ENCODE data around the gene GAB4. TPM values are rescaled to one million over a fixed set of nuclear protein-coding genes. Genes with fewer than 3 reads are reported as not detected.
"Not testable (repeated sequence)": the region's sequence is repeated elsewhere in the genome, so short reads cannot be mapped to it uniquely, and the experiment has no call there.

The GAB4 gene, protein sequence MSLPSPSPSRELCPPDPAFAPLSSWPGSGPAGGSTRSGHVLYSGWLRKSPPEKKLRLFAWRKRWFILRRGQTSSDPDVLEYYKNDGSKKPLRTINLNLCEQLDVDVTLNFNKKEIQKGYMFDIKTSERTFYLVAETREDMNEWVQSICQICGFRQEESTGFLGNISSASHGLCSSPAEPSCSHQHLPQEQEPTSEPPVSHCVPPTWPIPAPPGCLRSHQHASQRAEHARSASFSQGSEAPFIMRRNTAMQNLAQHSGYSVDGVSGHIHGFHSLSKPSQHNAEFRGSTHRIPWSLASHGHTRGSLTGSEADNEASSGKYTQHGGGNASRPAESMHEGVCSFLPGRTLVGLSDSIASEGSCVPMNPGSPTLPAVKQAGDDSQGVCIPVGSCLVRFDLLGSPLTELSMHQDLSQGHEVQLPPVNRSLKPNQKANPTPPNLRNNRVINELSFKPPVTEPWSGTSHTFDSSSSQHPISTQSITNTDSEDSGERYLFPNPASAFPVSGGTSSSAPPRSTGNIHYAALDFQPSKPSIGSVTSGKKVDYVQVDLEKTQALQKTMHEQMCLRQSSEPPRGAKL
- total RNA-seq: not detected in 2 replicates

GRCh38 chr22:17007852-17008731, at the start of gene GAB4:
Gene GAB4, minus strand, starts transcription at chr22:17008222. Its CDS starts 108 bp downstream, at chr22:17008114.
- DNase-seq: no peak

GRCh38 chr22:17056807-17057206, 48.8 kb upstream of the GAB4 start:
- DNase-seq: no peak

DNA sequence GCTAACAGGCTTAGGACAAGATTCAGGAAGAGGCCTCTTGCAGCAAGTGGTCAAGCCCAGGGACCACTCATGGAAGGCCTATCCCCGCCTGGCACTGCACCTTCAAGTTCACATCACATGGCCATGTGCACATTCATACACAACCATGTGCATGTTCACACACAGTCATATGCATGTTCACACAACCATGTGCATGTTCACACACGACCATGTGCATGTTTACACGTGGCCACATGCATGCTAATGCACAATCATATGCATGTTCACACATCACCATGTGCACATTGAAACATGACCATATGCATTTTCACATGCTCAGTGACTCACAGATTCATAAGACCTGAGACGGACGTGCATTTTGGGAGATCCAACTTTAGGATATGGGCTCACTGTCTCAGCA, 48.0 kb upstream of the GAB4 start:
- no peak for DNase-seq

- no peak for DNase-seq
Observed at GRCh38 chr22:17047656-17048055, 39.6 kb upstream of the GAB4 start.

GRCh38 chr22:17046566-17047348, 38.7 kb upstream of the GAB4 start:
- DNase-seq: no peak

DNA sequence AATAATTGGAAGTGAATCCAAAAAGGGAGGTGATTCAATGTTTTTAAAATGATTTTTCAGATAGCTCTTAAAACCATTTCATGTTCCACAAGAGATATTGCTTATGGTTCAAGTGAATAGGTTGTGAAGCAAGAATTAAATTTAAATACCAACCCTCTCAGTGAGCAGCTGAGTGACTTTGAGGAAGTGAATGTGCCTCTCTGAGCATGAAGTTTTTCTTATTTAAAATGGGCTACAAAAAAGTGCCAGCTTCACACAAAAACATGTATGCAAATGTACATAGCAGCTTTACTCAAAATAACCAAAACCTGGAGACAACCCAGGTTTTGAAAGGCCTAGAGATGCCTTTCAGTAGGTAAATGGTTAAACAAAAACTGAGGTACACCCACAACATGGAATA, 35.5 kb upstream of the GAB4 start:
- DNase-seq: no peak

DNA sequence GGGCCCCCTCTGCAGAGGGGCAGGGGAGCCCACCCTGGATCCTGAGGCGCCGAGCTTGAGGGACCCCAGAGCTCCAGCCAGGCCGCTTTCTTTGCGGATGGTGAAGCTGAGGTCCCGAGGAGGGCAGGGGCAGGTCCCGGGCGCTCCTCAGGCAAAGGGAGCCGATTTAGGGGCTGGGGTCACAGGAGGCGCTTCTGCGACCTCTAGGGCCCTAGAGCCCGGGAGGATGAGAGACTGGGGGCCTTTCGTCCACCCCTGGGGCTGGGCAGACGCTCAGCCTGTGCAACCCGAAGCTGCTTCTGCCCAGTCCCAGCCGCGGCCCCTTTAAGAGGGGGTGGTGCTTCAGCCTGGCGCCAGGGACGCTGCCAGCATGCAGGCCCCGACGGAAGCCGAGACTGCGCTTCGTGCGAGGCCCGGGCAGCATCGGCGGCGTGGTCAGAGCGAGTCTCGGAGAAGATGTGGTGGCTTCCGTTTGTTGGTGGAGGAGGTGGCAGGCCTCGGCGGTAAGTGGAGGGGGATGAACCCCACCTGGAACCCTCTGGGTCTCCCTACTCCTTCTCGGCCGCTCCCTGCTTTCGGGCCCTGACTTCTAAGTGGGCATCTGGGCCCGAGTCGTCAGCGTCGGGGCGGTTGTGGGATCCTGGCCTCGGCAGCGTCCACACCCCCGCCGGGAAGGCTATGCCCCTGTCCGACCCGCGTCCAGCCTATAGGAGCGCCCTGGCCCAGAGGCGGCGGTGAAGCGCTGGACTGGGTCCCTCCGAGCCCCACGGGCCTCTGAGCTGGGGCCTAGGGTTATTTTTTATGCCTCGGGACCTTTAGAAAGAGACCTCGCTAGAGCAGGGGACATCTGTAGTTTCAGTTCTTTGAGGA, 29.1 kb upstream of the GAB4 start:
- DNase-seq: not testable (repeated sequence)

- not testable (repeated sequence) for DNase-seq
Observed at GRCh38 chr22:17035976-17036841, 28.2 kb upstream of the GAB4 start.

- no peak for DNase-seq
Observed at GRCh38 chr22:17035246-17035645, 27.2 kb upstream of the GAB4 start.

DNA sequence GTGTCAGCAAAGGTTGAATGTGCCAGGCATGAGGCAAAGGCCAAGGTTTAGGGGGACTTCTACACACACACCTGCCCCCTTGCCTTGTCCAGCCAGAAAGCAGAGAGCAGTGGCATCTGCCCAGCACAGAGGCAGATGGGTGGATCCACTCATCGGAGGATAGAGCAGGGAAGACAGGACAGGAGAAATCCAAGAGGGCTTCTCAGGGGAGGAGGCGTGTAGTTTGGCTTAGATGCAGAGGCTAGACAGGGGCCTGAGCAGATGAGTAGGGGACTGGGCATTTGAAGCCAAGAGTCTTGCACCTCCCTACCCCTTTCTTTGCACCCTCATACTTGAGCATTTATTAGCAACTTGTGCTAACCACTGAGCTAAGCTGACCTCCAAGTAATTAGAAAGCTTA, 26.5 kb upstream of the GAB4 start:
- not testable (repeated sequence) for DNase-seq

DNA sequence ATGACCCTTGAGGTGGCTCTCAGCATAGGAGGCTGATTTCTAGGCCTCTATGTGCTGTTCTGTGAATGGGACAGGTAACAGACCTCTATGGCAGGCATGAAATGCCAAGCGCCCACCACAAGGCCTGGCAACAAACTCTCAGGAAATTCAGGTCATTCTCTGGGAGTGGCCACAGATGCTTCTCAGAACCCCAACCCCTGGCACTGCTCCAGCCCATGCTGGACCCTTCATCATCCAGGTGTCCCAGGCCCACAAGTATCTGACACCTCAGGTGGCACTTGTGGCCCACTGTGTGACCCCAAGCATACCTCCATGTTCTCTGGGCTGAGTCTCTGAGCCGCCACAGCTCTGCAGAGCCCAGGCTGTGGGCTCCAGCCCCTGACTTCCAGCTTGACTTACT, 24.3 kb upstream of the GAB4 start:
- not testable (repeated sequence) for DNase-seq

DNA sequence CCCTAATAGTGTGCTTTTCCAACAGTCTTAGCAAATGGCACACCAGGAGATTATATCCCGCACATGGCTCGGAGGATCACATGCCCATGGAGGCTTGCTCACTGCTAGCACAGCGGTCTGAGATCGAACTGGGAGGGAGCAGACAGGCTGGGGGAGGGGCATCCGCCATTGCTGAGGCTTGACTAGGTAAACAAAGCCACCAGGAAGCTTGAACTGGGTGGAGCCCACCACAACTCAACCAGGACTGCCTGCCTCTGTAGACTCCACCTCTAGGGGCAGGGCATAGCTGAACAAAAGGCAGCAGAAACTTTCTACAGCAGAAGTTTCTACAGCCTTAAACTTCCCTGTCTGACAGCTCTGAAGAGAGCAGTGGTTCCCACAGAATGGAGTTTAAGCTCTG, 16.4 kb upstream of the GAB4 start:
- not testable (repeated sequence) for DNase-seq

DNA sequence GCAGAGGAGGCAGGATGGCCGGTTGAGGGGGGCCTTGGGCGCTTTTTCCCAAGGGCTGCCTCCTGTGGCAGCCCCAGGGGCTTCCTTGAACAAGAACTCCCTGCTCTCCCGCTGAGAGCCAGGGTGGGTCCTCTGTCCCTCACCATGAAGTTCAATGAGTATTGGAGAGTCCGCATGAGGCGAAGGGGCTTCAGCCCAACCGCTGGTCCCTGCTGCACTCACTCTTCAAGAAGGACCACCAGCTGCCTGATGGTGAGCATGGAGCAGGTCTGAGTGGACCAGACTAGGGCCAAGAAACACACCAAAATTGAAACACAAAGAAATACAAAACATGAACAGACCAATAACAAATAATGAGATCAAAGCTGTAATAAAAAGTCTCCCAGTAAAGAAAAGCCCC, 7.5 kb upstream of the GAB4 start:
- not testable (repeated sequence) for DNase-seq

DNA sequence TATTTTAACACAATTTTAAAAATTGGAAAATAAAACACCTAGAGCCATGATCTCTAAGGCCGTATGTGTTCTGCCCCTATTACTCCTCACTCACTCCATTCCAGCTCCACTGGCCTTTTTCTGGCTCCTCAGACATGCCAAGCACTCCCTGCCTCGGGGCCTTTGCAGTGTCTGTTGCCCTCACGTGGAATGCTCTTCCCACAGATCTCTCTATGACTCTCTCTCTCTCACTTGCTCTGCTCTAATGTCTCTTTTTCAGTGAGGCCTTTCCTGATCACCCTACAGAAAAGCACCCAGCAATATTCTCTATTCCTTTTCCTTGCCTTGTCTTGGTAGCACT, 6.0 kb upstream of the GAB4 start:
- not testable (repeated sequence) for DNase-seq

GRCh38 chr22:17013396-17014100, 5.5 kb upstream of the GAB4 start:
- DNase-seq: no peak

DNA sequence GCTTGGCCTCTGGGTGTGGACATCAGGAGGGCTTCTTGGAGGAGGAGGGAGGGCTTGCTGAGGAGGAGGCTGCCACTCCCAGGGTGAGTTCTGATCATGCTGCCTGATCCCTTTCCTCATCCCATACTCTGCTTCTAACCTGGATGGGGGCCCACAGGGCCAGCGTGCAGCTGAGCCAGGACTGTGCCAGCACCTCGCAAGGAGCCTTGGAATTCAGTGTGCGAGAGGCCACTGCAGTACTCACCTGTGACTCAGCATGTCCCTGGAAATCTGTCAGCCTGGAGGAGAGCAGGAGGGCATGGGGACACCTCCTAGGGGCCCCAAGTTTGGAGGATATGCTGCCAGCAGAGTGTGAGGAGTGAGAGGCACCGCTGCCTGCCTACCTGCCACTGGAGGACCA, 4.2 kb upstream of the GAB4 start:
- DNase-seq: no peak

- no peak for DNase-seq
Observed at GRCh38 chr22:17009640-17010291, 1.7 kb upstream of the GAB4 start.

DNA sequence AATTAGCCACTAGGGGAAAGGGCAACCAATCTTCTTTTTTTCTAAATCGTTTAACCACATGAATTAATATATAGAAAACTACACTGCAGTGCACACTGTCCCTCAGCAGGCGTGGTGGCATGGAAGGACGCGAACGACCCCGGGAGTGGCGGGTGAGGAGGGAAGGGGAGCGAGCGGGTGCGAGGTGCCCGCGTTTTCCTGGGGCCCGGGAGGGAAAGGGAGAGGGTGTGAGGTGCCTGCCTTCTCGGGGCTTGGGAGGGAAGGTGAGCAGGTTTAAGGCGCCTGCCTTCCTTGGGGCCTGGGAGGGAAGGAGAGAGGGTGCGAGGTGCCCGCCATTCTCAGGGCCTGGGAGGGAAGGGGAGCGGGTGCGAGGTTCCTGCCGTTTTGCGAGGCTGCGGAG, 765 bp downstream of the GAB4 start:
- no peak for DNase-seq

- DNase-seq: no peak
Observed at GRCh38 chr22:16989915-16990314, 18.1 kb downstream of the GAB4 start.
